Effector memory CD4-positive, alpha-beta T cell (primary cell): ENCODE results near the gene ABCC12.

ENCODE experiments used
- DNase-seq, 3 donors: peaks; one replicate each; pipeline ENCODE4 v3.0.0-alpha.2; 2020
- H3K27ac ChIP-seq: 2 replicates; pipeline ENCODE4 v1.7.0; 2013; ENCODE audit warnings: mild to moderate bottlenecking, low read length, moderate library complexity; ENCODE audit not compliant: insufficient read depth, poor library complexity, severe bottlenecking
- H3K27me3 ChIP-seq: replicated peaks from 2 replicates; pipeline ENCODE4 v1.7.0; 2013; ENCODE audit warnings: mild to moderate bottlenecking, low read length; ENCODE audit not compliant: insufficient read depth, control insufficient read depth, poor library complexity, severe bottlenecking
- H3K36me3 ChIP-seq: 2 replicates; pipeline ENCODE4 v1.7.0; 2013; ENCODE audit warnings: mild to moderate bottlenecking, low read length, moderate library complexity; ENCODE audit not compliant: control insufficient read depth, insufficient read depth
- H3K4me1 ChIP-seq: 2 replicates; pipeline ENCODE4 v1.7.0; 2013; ENCODE audit warnings: low read length, mild to moderate bottlenecking; ENCODE audit not compliant: control insufficient read depth, insufficient read depth, poor library complexity, severe bottlenecking
- H3K4me3 ChIP-seq: 2 replicates; pipeline ENCODE4 v1.7.0; 2013; ENCODE audit warnings: low read length, low read depth, mild to moderate bottlenecking; ENCODE audit not compliant: insufficient read depth, poor library complexity, severe bottlenecking
- H3K9me3 ChIP-seq: 2 replicates; pipeline ENCODE4 v1.7.0; 2013; ENCODE audit warnings: mild to moderate bottlenecking, low read length, moderate library complexity; ENCODE audit not compliant: control insufficient read depth

The ABCC12 gene

GRCh38 chr16:48109475-48109874 lies 46.3 kb downstream of the ABCC12 start:
- no peak overlapping the region for H3K27ac ChIP-seq
- DNase-seq, result no peak
- no peaks in the 10 kb centered on the region for H3K9me3 ChIP-seq
- no peaks in the 10 kb centered on the region for H3K27me3 ChIP-seq
- H3K4me3 ChIP-seq, result no peak overlapping the region
- H3K4me1 ChIP-seq, result no peaks in the 10 kb centered on the region
- no peaks in the 10 kb centered on the region for H3K36me3 ChIP-seq

- no peaks in the 10 kb centered on the region for H3K4me1 ChIP-seq
- H3K9me3 ChIP-seq, result no peaks in the 10 kb centered on the region
- H3K27me3 ChIP-seq, result no peaks in the 10 kb centered on the region
- no peak overlapping the region for H3K27ac ChIP-seq
- DNase-seq, result no peak
- H3K36me3 ChIP-seq, result no peaks in the 10 kb centered on the region
- H3K4me3 ChIP-seq, result no peak overlapping the region
Measured at GRCh38 chr16:48106446-48106845, 49.3 kb downstream of the ABCC12 start.
